ENCODE results near the gene SPAG16. TPM values are rescaled to one million over a fixed set of nuclear protein-coding genes. Genes with fewer than 3 reads are reported as not detected.

SPAG16 gene
- total RNA-seq, 1 experiment from 2014 or later, result 13.0 TPM

DNA sequence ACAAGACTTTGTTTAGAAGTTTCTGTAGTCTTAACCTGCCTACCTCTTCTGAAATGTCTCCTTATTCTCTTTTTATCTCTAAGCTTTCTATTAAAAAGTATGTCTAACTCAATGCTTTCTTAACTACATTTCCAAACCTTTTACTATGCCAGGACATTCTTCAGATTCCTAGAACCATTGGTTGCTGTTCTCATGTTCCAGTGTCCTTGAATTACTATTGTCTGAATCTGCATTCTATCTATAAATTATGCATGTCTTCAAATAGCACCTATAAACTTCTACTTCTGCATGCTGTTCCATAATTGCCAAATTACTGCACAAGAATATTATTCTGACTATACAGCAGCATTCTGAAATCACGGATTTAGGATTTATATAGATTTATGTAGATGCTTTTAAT is 960.6 kb downstream of the SPAG16 start:
- intact Hi-C loops (cut with micrococcal nuclease; ENCODE audit: unreplicated experiment), result no loop called here
- ATAC-seq, result no peak

GRCh38 chr2:214246417-214246816 is 962.2 kb downstream of the SPAG16 start:
- H3K4me1 ChIP-seq (ENCODE audit: control insufficient read depth, insufficient read depth, low read length), result no peaks in the 10 kb centered on the region
- in situ Hi-C loops (cut with HindIII; ENCODE audit: low pct_unique_long_range_greater_than_20kb, low sequenced_read_pairs) (no loop called here), intact Hi-C loops (cut with micrococcal nuclease; ENCODE audit: unreplicated experiment) (no loop called here)
- no peak overlapping the region for H3K4me3 ChIP-seq (ENCODE audit: low read depth in 2 of 2, low read length in 2 of 2)
- ATAC-seq (no peak), DNase-seq (ENCODE audit: low read depth, low spot score) (no peak)
- POLR2A ChIA-PET, result no interaction called here
- H3K27me3 ChIP-seq (ENCODE audit: control insufficient read depth, insufficient read depth, low read length), result no peaks in the 10 kb centered on the region
- TF ChIP-seq SIN3A (IDR thresholded peaks at IDR 0.05; ENCODE audit: borderline replicate concordance, insufficient read depth, low read depth, low read length), result no peak
- no TSS peak for BruUV-seq (replicated peaks)
- H3K36me3 ChIP-seq (ENCODE audit: control insufficient read depth, insufficient read depth, low read length), result no peaks in the 10 kb centered on the region; the same call in 1 of the 2 replicates
- no peak overlapping the region for H3K27ac ChIP-seq (ENCODE audit: low read length)
- CTCF ChIA-PET, result no interaction called here
- H3K9me3 ChIP-seq (ENCODE audit: control insufficient read depth, insufficient read depth, low read depth, low read length), result no peaks in the 10 kb centered on the region

More for the DNA sequence above, 960.6 kb downstream of the SPAG16 start:
- Histone ChIP-seq H3K27ac (ENCODE audit: low read length) (no peak overlapping the region), H3K27me3 (ENCODE audit: control insufficient read depth, insufficient read depth, low read length) (no peaks in the 10 kb centered on the region), H3K4me1 (ENCODE audit: control insufficient read depth, insufficient read depth, low read length) (no peaks in the 10 kb centered on the region), H3K9me3 (ENCODE audit: control insufficient read depth, insufficient read depth, low read depth, low read length) (no peaks in the 10 kb centered on the region), H3K4me3 (ENCODE audit: low read depth in 2 of 2, low read length in 2 of 2) (no peak overlapping the region), H3K36me3 (ENCODE audit: control insufficient read depth, insufficient read depth, low read length) (no peaks in the 10 kb centered on the region)
- CTCF ChIA-PET, result no interaction called here
- TF ChIP-seq, protein P1, sequence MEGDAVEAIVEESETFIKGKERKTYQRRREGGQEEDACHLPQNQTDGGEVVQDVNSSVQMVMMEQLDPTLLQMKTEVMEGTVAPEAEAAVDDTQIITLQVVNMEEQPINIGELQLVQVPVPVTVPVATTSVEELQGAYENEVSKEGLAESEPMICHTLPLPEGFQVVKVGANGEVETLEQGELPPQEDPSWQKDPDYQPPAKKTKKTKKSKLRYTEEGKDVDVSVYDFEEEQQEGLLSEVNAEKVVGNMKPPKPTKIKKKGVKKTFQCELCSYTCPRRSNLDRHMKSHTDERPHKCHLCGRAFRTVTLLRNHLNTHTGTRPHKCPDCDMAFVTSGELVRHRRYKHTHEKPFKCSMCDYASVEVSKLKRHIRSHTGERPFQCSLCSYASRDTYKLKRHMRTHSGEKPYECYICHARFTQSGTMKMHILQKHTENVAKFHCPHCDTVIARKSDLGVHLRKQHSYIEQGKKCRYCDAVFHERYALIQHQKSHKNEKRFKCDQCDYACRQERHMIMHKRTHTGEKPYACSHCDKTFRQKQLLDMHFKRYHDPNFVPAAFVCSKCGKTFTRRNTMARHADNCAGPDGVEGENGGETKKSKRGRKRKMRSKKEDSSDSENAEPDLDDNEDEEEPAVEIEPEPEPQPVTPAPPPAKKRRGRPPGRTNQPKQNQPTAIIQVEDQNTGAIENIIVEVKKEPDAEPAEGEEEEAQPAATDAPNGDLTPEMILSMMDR (IDR thresholded peaks at IDR 0.05), result no peak
- TF ChIP-seq REST (IDR thresholded peaks at IDR 0.05; ENCODE audit: insufficient read depth in 1 of 2, low read depth in 2 of 2, low read length in 1 of 2) (no peak), POLR2AphosphoS5 (IDR thresholded peaks at IDR 0.05; ENCODE audit: low read depth, low read length) (no peak), SIN3A (IDR thresholded peaks at IDR 0.05; ENCODE audit: borderline replicate concordance, insufficient read depth, low read depth, low read length) (no peak), TCF7L2 (IDR thresholded peaks at IDR 0.05; ENCODE audit: low read depth, low read length) (no peak)
- in situ Hi-C loops (cut with HindIII; ENCODE audit: low pct_unique_long_range_greater_than_20kb, low sequenced_read_pairs), result no loop called here
- BruUV-seq (replicated peaks), result no TSS peak
- POLR2A ChIA-PET, result no interaction called here
- no peak for DNase-seq (ENCODE audit: low read depth, low spot score)

- BruUV-seq (replicated peaks), result no TSS peak
- H3K27ac ChIP-seq (ENCODE audit: low read length), result no peak overlapping the region
- no peaks in the 10 kb centered on the region; the same call in 1 of the 2 replicates for H3K36me3 ChIP-seq (ENCODE audit: control insufficient read depth, insufficient read depth, low read length)
- intact Hi-C loops (cut with micrococcal nuclease; ENCODE audit: unreplicated experiment), result no loop called here
- no peaks in the 10 kb centered on the region for H3K9me3 ChIP-seq (ENCODE audit: control insufficient read depth, insufficient read depth, low read depth, low read length)
- H3K27me3 ChIP-seq (ENCODE audit: control insufficient read depth, insufficient read depth, low read length), result no peaks in the 10 kb centered on the region
- POLR2A ChIA-PET, result no interaction called here
- no peaks in the 10 kb centered on the region for H3K4me1 ChIP-seq (ENCODE audit: control insufficient read depth, insufficient read depth, low read length)
- in situ Hi-C loops (cut with HindIII; ENCODE audit: low pct_unique_long_range_greater_than_20kb, low sequenced_read_pairs), result no loop called here
- TF ChIP-seq TCF7L2 (IDR thresholded peaks at IDR 0.05; ENCODE audit: low read depth, low read length) (no peak), POLR2AphosphoS5 (IDR thresholded peaks at IDR 0.05; ENCODE audit: low read depth, low read length) (no peak), REST (IDR thresholded peaks at IDR 0.05; ENCODE audit: insufficient read depth in 1 of 2, low read depth in 2 of 2, low read length in 1 of 2) (no peak), SIN3A (IDR thresholded peaks at IDR 0.05; ENCODE audit: borderline replicate concordance, insufficient read depth, low read depth, low read length) (no peak)
- TF ChIP-seq, protein P1 (IDR thresholded peaks at IDR 0.05), result no peak
- no peak overlapping the region for H3K4me3 ChIP-seq (ENCODE audit: low read depth in 2 of 2, low read length in 2 of 2)
- DNase-seq (ENCODE audit: low read depth, low spot score) (no peak), ATAC-seq (no peak)
- CTCF ChIA-PET, result no interaction called here
Observed at GRCh38 chr2:214247531-214247930, 963.3 kb downstream of the SPAG16 start.

Measured in Panc1 (cell line).